Progenitor cell of endocrine pancreas (in vitro differentiated cells): ENCODE results near the gene GRB10. TPM values are rescaled to one million over a fixed set of nuclear protein-coding genes. Genes with fewer than 3 reads are reported as not detected.
A peak's percentile ranks its signal among the peaks of the same experiment; 100 is the strongest.

Source experiments
- DNase-seq: peaks from one replicate; pipeline ENCODE4 v3.0.0; 2021; ENCODE audit warnings: low spot score; ENCODE audit not compliant: unreplicated experiment
- H3K27ac Mint-ChIP-seq: 2 replicates; pipeline ENCODE4 v1.8.0; 2021; ENCODE audit warnings: mild to moderate bottlenecking, moderate library complexity, mixed read lengths
- H3K27me3 Mint-ChIP-seq: 2 replicates; pipeline ENCODE4 v1.8.0; 2021; ENCODE audit warnings: mixed read lengths
- H3K36me3 Mint-ChIP-seq: 2 replicates; pipeline ENCODE4 v1.8.0; 2022; ENCODE audit warnings: mixed read lengths; ENCODE audit not compliant: insufficient read depth
- H3K4me1 Mint-ChIP-seq: 2 replicates; pipeline ENCODE4 v1.8.0; 2021; ENCODE audit warnings: low read depth, mixed read lengths
- H3K4me3 Mint-ChIP-seq: 2 replicates; pipeline ENCODE4 v1.8.0; 2021; ENCODE audit warnings: low read depth, mild to moderate bottlenecking, moderate library complexity, mixed read lengths
- H3K9me3 Mint-ChIP-seq: 2 replicates; pipeline ENCODE4 v1.8.0; 2021; ENCODE audit warnings: low read depth, mixed read lengths
- total RNA-seq: library from RNA; stranded (reverse); gene quantifications from 2 replicates; pipeline ENCODE4 v1.2.1, GENCODE V29; 2021
- TF ChIP-seq, protein P1 (sequence below): fragments of 200-600 bp; sonication (generic); IDR thresholded peaks from one replicate; pipeline ENCODE4 v1.5.0; 2021; ENCODE audit warnings: antibody characterized with exemption, mild to moderate bottlenecking; ENCODE audit not compliant: unreplicated experiment

Gene GRB10
- total RNA-seq, 1 donor from 2014 or later = 58.4 TPM

DNA sequence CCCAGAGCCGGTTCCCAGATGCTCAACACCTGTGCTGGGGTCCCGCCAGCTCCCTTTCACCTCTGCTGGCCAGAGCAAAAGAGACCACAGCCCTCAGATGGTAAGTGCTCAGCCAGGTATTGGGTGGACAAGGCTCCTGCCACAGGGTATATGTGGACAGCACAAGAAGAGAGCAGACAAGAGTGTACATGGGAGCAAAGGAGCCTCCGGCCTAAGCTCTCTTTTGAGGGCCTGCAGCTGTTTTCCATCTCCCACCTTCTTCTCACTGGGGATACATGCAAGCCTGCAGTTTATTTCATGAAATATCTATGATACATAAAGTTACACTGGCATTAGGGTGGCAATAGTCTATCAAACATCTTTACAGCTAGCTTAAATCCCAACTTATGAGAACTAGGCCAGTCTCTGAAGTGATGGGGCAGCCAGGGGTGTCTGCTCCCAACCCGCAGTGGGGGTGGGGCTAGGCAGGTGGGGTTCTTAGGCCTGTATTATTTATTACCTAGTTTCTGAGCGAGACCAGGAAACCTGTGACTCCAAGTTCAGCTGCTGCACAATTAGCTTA, 167.1 kb downstream of the GRB10 start:
- DNase-seq = no peak
- TF ChIP-seq, protein P1, sequence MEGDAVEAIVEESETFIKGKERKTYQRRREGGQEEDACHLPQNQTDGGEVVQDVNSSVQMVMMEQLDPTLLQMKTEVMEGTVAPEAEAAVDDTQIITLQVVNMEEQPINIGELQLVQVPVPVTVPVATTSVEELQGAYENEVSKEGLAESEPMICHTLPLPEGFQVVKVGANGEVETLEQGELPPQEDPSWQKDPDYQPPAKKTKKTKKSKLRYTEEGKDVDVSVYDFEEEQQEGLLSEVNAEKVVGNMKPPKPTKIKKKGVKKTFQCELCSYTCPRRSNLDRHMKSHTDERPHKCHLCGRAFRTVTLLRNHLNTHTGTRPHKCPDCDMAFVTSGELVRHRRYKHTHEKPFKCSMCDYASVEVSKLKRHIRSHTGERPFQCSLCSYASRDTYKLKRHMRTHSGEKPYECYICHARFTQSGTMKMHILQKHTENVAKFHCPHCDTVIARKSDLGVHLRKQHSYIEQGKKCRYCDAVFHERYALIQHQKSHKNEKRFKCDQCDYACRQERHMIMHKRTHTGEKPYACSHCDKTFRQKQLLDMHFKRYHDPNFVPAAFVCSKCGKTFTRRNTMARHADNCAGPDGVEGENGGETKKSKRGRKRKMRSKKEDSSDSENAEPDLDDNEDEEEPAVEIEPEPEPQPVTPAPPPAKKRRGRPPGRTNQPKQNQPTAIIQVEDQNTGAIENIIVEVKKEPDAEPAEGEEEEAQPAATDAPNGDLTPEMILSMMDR = no peak
- peaks cover 8% of the 10 kb centered on the region for H3K36me3 Mint-ChIP-seq
- no peaks in the 10 kb centered on the region for H3K27me3 Mint-ChIP-seq
- peak overlapping the region; percentile 93 for H3K27ac Mint-ChIP-seq
- H3K4me3 Mint-ChIP-seq = peak overlapping the region; percentile 46
- H3K9me3 Mint-ChIP-seq = no peaks in the 10 kb centered on the region
- H3K4me1 Mint-ChIP-seq = peaks cover 24% of the 10 kb centered on the region

DNA sequence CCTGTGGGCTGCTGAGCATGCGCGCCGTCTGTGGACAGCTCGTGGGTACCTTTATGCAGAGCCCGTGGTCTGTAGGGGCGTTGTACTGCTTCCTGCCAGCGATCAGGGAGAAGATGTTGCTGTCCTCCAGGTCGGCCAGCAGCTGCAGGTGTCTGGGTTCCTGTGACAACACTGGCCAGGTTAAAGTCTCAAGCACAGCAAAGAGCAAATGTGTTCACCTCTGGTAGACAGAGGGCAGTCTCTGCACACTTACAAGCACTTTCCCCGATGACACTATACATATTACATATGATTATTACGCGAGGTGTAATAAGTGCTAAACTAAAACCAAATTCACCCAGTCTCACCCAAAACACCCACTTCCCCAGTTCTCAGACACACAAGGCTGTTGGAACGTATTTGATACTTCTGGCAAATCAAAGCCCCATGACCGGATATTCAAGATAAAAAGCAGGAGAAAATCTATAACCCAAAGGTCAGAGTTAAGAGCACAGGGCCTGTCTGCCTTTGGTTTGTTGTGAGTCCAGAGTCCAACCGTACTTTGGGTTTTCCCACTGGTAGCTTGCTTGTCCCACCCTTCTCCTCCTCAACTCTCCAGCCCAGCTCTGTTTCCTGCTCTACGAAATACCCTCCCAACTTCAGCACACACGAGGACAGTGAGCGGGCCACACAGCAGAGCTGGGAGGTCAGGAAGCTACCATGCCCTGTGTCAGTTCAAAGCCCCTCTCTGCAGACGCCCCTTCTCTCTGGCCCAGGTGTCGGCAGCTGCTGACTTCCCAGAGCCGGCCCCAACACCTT, 167.8 kb downstream of the GRB10 start:
- peak overlapping the region; percentile 93 for H3K27ac Mint-ChIP-seq
- H3K36me3 Mint-ChIP-seq = peaks cover 9% of the 10 kb centered on the region

DNA sequence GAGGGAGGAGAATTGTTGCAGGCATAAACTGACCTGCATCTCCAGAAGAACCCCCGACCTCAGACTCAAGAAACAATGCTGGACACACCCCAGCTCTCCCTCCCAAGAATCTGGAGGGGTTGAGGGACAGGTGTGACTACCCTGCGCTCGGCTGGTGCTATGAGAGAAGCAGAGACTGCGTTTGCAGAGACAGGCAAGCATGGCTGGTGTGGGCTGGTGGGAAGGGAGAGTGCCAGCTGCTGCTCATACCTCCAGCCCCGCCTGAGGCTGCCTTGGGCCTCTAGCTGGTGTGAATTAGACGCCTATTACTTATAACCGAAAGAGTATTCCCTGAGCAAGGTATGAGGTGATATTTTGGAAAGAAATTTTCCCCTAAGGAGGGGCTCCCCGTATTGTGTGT, 169.2 kb downstream of the GRB10 start:
- Mint-ChIP-seq H3K27ac (no peak overlapping the region), H3K9me3 (no peaks in the 10 kb centered on the region), H3K4me1 (peaks cover 20% of the 10 kb centered on the region), H3K36me3 (peaks cover 9% of the 10 kb centered on the region), H3K27me3 (no peaks in the 10 kb centered on the region), H3K4me3 (no peak overlapping the region)
- TF ChIP-seq, protein P1 = no peak
- no peak for DNase-seq

More for the DNA sequence above, 167.8 kb downstream of the GRB10 start:
- Mint-ChIP-seq H3K9me3 (no peaks in the 10 kb centered on the region), H3K27me3 (no peaks in the 10 kb centered on the region), H3K4me3 (peak overlapping the region; percentile 46), H3K4me1 (peaks cover 22% of the 10 kb centered on the region)
- no peak for DNase-seq
- TF ChIP-seq, protein P1 = peak; percentile 10

DNA sequence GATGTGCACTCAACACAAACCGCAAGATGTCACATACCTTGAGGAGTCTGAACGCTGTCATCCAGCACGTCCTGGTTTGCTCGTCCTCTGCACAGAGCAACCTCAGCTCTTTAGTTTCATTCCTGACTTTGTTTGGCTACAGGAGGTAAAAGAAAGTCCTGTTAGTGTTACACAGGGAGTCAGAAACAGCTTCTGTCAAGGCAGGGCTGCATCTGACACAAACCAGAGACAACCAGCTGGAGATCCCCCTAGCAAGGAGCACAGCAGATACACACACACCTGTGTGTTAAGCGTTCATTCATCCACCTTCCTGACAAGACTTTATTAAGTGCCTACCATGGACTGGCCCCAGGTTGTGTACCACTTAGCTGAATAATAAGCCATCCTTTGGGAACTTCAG, 170.0 kb downstream of the GRB10 start:
- TF ChIP-seq, protein P1 = no peak

DNA sequence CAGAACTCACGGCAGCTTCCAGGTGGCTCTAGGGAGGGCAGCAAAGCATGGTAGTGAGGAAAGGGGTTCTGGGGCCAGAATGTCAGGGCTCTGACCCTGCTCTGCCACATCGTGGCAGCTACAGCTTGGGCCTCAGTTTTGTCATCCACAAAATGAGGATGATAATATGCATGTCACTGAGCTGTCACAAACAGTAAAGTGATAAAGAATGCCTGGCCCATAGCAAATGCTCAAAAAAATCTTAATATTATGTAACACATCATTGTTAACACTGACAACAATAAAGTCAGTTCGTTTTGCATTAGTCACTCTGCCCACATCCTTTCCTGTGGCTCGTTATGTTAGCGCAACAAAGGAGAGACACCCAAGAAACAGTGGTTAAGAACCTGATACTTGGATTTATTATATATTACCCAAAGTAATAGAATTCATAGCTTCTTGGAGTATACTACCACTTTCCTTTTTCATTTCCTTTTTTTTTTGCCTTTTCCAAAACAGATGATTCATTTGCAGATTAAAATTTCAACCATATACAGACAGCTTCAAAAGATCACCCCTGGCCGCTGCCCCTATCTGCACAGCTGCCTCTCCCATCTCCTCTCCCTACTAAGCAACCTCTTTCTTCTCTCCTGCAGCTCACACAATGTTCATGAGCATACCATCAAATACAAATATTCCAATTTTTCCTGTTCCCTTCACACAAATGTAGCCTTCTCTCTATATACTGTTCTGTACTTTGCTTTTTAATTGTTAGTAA, 172.0 kb downstream of the GRB10 start:
- peaks cover 8% of the 10 kb centered on the region for H3K36me3 Mint-ChIP-seq
- no peaks in the 10 kb centered on the region for H3K27me3 Mint-ChIP-seq
- TF ChIP-seq, protein P1 = no peak

More for the DNA sequence above, 170.0 kb downstream of the GRB10 start:
- no peak overlapping the region for H3K27ac Mint-ChIP-seq
- no peaks in the 10 kb centered on the region for H3K9me3 Mint-ChIP-seq
- H3K4me1 Mint-ChIP-seq = peaks cover 20% of the 10 kb centered on the region
- peaks cover 9% of the 10 kb centered on the region for H3K36me3 Mint-ChIP-seq
- H3K27me3 Mint-ChIP-seq = no peaks in the 10 kb centered on the region
- no peak overlapping the region for H3K4me3 Mint-ChIP-seq
- DNase-seq = no peak

More for the DNA sequence above, 172.0 kb downstream of the GRB10 start:
- Mint-ChIP-seq H3K4me3 (no peak overlapping the region), H3K9me3 (no peaks in the 10 kb centered on the region), H3K4me1 (peaks cover 13% of the 10 kb centered on the region), H3K27ac (no peak overlapping the region)
- no peak for DNase-seq
